Measurements from ENCODE around the gene GUK1.
"Not testable (repeated sequence)": the region's sequence is repeated elsewhere in the genome, so short reads cannot be mapped to it uniquely, and the experiment has no call there.

GUK1 gene

GRCh38 chr1:228177183-228177475 is 37.0 kb downstream of the GUK1 start:
- no peak for DNase-seq (ENCODE audit: low spot score)

GRCh38 chr1:228177721-228178710 is 37.9 kb downstream of the GUK1 start:
- DNase-seq (ENCODE audit: low spot score): no peak

- no peak for DNase-seq (ENCODE audit: low spot score)
Measured at GRCh38 chr1:228178737-228179684, 38.9 kb downstream of the GUK1 start.

- DNase-seq (ENCODE audit: low spot score): no peak
Measured at GRCh38 chr1:228180271-228180958, 40.3 kb downstream of the GUK1 start.

GRCh38 chr1:228180959-228181644 is 41.0 kb downstream of the GUK1 start:
- no peak for DNase-seq (ENCODE audit: low spot score)

- no peak for DNase-seq (ENCODE audit: low spot score)
Measured at GRCh38 chr1:228181645-228182034, 41.6 kb downstream of the GUK1 start.

- DNase-seq (ENCODE audit: low spot score): no peak
Measured at GRCh38 chr1:228182296-228183030, 42.4 kb downstream of the GUK1 start.

- no peak for DNase-seq (ENCODE audit: low spot score)
Measured at GRCh38 chr1:228184152-228184551, 44.1 kb downstream of the GUK1 start.

- no peak for DNase-seq (ENCODE audit: low spot score)
Measured at GRCh38 chr1:228185641-228185965, 45.5 kb downstream of the GUK1 start.

- DNase-seq (ENCODE audit: low spot score): not testable (repeated sequence)
Measured at GRCh38 chr1:228188249-228188648, 48.2 kb downstream of the GUK1 start.

- DNase-seq (ENCODE audit: low spot score): no peak
Measured at GRCh38 chr1:228190182-228190581, 50.1 kb downstream of the GUK1 start.

- no peak for DNase-seq (ENCODE audit: low spot score)
Measured at GRCh38 chr1:228190778-228191177, 50.7 kb downstream of the GUK1 start.

GRCh38 chr1:228194436-228194835 is 54.4 kb downstream of the GUK1 start:
- DNase-seq (ENCODE audit: low spot score): no peak

GRCh38 chr1:228194921-228195812 is 55.1 kb downstream of the GUK1 start:
- DNase-seq (ENCODE audit: low spot score): no peak

GRCh38 chr1:228197555-228198147 is 57.6 kb downstream of the GUK1 start:
- DNase-seq (ENCODE audit: low spot score): no peak
